NCI-H1436 (cell line): ENCODE results near the gene ARFIP1.

Experiments used
- DNase-seq: peaks from one replicate; lab custom pipeline; 2025; lab: John Stamatoyannopoulos, UW

ARFIP1 gene

GRCh38 chr4:152939621-152940020 is 159.9 kb downstream of the ARFIP1 start:
- DNase-seq = no peak

DNA sequence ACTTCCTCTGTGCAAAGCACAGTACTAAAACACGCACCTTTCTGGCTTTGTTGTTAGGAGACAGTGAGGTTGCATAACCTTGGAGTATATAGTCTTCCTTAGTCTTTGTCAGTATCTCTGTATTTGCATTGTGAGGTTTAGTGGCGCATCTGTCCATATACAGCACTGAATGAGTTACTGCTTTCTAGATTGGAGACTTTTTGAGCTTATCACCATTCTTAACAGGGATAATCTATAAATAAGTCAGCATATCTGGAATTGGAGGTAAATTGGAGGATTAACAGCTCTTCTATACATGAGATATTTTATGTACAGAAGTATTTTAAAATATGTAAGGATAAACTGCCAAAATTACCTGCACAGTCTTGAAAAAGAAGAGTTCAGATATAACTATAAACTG is 160.7 kb downstream of the ARFIP1 start:
- DNase-seq = no peak

GRCh38 chr4:152941411-152941810 is 161.7 kb downstream of the ARFIP1 start:
- DNase-seq = no peak

GRCh38 chr4:152942346-152942745 is 162.6 kb downstream of the ARFIP1 start:
- DNase-seq = no peak

GRCh38 chr4:152943672-152944071 is 163.9 kb downstream of the ARFIP1 start:
- DNase-seq = no peak

GRCh38 chr4:152944666-152945320 is 165.0 kb downstream of the ARFIP1 start:
- DNase-seq = no peak

DNA sequence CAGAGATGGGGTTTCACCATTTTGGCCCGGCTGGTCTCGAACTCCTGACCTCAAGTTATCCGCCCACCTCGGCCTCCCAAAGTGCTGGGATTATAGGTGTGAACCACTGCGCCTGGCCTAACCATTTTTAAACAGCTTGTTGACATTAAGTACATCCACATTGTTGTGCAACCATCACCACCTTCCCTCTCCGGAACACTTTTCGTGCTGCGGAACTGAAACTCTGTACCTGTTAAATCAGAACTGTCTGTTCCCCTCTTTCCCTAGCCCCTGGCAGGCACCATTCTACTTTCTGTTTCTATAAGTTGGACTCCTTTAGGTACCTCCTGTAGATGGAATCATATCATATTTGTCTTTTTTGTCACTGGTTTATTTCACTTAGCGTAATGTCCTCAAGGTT is 165.9 kb downstream of the ARFIP1 start:
- no peak for DNase-seq

- no peak for DNase-seq
Observed at GRCh38 chr4:152946446-152946845, 166.7 kb downstream of the ARFIP1 start.

DNA sequence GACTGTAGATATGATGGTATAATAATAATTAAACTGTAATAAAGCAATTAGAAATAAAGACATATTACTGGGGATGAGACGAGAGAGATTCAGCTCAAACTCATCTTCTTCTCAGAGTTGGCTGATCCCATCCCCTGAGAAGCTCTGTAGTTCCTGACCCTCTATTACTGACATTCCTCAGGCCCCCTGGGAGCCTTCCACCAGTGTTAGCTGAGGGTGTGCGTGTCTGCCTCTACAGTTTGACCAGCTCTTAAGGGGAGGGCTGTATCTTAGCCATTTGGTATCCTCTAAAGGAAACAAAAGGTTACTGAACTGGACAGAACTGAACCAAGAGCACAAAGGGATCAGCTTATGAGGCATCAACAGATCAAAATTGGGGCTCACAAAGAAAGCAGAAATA is 167.6 kb downstream of the ARFIP1 start:
- DNase-seq = no peak

DNA sequence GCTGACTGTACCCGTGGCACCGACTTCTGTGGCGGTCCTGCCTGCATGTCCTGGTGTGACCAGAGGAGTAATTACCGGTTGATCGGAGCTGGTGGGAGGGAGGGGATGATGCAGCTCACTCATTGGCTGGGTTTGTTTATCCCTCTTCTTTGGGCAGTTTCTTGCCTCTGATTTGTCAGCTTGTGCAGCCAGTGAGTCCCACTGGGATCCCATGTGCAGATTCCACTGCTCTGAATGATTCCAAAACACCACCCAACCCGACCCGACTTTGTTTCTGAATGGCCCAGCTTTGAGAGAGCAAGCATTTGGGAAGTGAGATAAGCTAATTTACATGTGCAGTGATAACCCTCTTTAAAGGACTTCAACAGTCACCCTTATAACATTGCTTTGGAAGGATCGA is 170.2 kb downstream of the ARFIP1 start:
- no peak for DNase-seq

GRCh38 chr4:152950402-152951274 is 170.9 kb downstream of the ARFIP1 start:
- DNase-seq = no peak

DNA sequence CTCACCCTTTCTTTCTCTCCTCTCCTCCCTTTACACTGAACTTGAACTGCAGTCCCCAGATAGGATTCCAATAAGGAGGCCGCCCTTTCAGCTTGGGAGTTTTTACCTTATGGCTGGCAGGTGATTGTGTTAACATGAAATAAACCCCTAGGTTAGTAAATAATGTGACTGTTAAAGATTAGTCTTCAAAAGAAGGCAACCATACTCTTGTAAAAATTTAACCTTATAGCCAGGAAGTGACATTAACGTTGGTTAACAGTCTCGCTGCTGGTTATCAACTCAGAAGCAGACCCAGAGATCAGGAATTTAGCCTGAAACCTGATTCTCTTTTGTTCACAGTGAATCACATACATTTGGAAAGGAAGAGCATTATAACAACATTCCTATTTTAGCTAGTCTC is 171.6 kb downstream of the ARFIP1 start:
- no peak for DNase-seq

DNA sequence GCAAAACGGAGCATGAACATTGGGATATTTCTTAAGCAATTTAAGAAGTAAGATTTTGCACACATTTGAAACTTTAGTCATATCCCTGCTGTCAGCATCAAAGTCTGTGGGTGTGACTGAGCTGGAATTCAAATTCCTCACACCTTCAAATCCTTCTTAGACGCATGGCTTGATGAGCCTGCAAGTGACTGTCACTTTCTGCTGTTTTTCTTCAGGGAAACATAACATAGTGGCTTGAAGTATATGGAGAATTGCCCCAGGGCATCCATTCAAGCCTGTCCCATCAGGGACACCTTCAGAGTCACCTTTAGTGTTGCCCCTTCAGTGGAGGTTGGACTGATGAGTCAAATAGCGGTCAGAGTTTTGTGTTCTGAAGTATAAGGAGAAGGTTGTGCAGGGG is 173.8 kb downstream of the ARFIP1 start:
- DNase-seq = no peak

DNA sequence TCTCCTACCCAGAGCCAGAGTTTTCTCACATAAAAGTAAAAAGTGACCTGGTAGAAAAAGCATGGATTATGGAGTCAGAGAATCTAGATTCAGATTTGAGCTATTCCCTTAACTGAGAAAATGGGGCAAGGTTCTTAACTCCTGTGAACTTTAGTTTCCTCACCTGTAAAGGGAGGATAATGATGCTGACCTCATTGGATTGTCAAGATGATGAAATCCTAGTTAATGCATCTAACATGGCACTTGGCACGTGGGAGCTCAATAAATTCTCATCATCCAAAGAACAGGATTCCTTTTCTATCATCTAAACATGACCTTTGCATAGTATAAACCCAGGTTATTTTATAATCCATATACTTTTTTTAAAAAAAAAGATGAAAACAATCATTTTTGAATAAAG is 175.0 kb downstream of the ARFIP1 start:
- no peak for DNase-seq

- DNase-seq = no peak
Observed at GRCh38 chr4:152956147-152956546, 176.4 kb downstream of the ARFIP1 start.

DNA sequence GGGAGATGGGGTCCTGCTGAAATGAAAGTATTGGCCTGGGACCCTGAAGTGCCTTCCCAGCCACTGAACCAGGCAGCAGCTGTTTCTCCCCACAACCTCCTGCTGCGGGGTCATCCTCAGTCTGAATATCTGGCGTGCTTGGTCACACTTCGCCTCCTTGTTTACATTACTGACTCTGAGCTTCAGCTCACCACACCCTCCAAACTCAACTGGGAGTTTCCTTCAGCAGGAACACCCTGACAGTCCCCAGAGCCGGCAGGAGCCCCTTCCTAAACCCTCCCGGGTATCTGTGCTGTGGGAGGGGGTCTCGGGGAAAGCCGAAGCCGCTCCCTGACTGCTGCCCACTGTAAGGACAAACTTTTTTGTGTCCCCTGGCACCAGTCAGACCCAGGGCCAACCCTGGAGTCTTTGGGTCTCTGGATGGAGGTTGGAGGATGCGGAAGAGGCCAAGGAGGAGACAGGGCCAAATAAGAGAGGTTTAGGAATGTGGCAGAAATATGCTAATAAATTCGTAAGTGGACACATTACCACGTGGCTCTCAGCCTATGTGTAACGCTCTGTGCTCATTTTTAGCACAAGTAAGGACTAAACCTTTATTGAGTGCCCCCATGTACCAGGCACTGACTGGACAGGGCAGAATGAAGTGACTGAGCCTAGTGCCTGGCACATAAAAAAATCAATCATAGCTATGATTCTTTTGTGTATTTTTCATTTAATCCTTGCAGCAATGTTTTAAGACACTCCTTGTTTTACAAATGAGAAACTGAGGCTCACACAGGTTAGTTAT is 177.1 kb downstream of the ARFIP1 start:
- no peak for DNase-seq

DNA sequence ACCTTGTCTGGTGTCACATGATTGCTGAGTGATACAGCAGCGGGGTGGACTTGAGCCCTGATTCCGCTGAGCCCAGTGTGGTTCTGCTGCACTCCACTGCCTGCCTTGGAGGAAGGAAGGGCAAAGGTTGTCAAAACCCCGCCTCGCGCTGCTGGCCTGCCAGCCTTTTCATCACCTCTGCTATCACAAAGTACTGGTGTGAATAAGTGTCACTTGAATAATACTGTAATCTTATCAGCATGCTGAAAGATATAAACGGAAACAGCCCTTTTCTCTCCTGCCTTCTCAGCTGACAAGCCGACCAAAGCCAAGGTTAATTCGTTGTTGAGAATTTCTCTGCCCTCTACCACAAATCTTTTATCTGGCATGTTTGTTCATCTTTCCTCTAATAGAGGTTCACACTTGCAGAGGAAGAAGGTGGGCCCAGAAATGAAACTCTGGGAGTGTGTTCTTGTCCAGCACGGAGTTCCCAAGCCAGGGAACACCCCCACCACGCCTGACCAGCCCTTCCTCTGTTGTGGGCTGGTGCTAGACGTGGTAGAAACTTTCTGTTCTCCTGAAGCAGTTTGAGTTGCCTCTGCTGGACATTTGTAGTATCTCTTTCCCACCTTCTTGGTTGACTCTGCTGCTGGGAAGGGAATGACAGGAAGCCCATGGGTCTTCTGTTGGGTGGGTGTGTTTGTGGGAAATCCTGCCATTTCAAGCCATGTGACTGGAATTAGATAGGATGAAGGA is 177.8 kb downstream of the ARFIP1 start:
- no peak for DNase-seq

GRCh38 chr4:152959080-152959479 is 179.3 kb downstream of the ARFIP1 start:
- DNase-seq = no peak

DNA sequence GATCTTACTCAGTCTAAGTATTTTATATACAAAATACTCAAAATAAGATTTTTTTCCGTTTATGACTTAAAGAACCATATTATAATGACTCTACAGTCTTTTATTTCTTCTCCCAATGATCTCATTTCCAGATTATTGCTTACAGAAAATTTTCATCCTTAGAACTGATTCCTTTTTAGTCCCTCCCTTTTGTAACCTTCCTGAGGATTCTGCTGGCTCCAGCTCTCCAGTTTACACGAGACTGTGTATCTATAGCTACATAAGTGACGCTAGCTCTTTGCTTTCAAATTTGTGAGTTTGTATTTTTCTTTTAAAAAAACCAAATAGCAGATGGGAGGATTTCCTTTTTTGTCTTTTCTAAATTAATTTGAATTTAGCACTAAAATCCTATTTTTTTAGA is 180.3 kb downstream of the ARFIP1 start:
- DNase-seq = no peak

GRCh38 chr4:152961014-152961772 is 181.4 kb downstream of the ARFIP1 start:
- DNase-seq = no peak

GRCh38 chr4:152961773-152962115 is 182.0 kb downstream of the ARFIP1 start:
- DNase-seq = no peak
